ENCODE measurements around the gene SH3YL1. TPM values are rescaled to one million over a fixed set of nuclear protein-coding genes. Genes with fewer than 3 reads are reported as not detected.
"Not testable (repeated sequence)": the region's sequence is repeated elsewhere in the genome, so short reads cannot be mapped to it uniquely, and the experiment has no call there.

SH3YL1 gene
- total RNA-seq, 1 donor from 2014 or later: 59.5 TPM

DNA sequence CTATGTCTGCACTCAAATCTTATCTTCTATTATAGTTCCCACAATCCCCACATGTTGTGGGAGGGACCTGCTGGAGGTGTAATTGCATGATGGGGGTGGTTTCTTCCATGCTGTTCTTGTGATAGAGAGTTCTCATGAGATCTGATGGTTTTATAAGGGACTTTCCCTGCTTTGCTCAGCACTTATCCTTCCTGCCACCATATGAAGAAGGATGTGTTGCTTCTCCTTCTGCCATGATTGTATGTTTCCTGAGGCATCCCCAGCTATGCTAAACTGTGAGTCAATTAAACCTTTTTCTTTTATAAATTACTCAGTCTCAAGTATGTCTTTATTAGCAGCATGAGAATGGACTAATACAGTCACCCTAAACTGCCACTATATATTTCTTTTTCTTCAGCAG, 79.1 kb downstream of the SH3YL1 start:
- no peak for DNase-seq (ENCODE audit: low read depth)

DNA sequence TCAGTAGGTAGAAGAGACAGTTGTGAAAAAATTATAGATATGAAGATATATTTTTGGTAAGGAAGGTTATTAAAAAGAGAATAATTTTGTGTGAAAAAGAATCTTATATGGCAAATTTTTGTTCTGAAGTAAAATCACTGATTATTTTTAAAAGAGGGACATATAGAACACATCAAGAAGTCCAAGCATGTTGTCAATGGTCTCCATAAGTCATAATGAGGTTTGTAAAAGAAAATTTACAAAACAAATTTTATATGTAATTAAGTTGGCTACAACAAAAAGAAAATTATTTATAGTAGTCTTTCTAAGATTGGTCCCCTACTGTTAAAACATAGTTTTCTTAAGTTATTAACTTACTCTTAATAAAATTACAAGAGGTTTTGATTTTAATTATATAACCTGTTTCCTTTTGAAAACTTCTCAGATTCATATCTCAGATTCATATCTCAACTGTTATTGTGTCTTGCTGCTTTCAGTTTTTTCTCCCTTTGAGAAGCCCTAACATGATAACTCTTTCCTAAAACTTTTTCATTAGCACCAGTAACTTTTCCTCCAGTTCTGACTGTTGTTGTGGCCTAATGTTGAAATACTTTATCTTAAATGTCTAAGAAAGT, 81.2 kb downstream of the SH3YL1 start:
- DNase-seq (ENCODE audit: low read depth): no peak

DNA sequence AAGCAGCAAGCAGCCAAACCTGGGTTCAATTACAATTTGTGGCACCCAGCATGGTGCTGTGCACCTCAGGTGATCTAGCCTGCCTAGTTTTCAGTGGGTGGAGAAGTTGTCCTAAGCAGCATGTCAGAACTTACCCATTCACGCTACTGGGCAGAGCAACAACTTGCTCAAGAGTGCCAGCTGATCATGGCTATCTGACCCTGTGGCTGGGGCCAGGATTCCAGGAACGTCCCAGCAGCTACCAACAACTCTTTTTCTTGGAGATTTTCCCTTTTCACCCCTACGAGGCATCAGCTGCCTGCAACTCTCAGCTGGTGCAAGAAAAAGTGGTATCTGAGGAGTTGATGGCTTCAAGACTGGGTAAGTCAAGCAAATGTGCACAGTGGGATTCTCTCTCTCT, 83.5 kb downstream of the SH3YL1 start:
- DNase-seq (ENCODE audit: low read depth): no peak

DNA sequence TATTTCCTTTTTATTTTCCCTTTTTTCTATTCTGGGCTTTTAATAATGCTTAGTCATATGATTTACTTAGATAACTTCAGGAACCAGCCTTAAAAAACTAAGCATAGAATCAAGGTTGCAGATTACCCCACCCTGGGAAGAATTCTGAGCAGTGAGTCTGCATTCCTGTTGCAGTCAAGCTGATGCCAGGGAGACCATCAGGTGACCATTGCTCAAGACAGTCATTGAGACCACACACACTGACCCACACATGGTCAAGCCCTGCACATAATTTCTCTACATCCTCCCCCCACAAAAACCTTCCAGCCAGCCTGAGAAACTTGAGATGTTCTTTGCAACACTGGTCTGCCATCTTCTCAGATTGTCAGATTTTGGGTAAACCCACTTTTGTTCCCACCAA, 83.9 kb downstream of the SH3YL1 start:
- DNase-seq (ENCODE audit: low read depth): peak; percentile 7

DNA sequence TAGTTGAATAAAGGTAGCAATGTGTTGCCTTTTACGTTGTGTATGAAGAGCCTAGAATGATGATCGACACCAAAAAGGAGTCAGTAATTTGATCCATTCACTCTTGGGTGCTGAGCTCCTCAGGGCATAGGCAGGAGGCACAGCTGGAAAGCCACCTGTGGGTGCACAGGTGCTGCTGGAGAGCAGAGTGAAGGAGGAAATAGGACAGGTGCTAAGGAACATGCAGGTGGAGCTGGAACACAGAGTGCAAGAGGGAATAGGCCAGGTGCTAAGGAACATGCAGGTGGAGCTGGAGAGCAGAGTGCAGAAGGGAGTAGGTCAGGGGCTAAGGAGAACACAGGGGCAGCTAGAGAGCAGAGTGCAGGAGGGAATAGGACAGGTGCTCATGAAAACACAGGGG, 86.1 kb downstream of the SH3YL1 start:
- DNase-seq (ENCODE audit: low read depth): no peak

DNA sequence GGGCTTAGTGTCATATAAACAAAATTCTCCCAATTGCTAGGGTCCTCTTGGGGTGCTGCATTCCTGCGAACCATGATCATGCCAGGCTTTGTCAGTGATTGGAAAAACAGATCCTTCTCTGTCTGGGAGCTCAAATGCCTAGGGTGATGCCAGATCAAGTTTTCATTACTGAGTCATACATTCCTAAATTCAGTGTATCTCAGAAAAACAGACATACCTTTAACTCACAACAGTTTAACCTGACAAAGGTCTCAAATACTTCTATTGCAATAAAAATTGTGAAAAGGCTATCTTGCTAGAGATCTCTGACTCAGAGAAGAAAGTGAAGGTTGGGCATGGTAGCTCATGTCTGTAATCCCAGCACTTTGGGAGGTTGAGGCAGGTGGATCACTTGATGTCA, 86.9 kb downstream of the SH3YL1 start:
- DNase-seq (ENCODE audit: low read depth): peak; percentile 49

DNA sequence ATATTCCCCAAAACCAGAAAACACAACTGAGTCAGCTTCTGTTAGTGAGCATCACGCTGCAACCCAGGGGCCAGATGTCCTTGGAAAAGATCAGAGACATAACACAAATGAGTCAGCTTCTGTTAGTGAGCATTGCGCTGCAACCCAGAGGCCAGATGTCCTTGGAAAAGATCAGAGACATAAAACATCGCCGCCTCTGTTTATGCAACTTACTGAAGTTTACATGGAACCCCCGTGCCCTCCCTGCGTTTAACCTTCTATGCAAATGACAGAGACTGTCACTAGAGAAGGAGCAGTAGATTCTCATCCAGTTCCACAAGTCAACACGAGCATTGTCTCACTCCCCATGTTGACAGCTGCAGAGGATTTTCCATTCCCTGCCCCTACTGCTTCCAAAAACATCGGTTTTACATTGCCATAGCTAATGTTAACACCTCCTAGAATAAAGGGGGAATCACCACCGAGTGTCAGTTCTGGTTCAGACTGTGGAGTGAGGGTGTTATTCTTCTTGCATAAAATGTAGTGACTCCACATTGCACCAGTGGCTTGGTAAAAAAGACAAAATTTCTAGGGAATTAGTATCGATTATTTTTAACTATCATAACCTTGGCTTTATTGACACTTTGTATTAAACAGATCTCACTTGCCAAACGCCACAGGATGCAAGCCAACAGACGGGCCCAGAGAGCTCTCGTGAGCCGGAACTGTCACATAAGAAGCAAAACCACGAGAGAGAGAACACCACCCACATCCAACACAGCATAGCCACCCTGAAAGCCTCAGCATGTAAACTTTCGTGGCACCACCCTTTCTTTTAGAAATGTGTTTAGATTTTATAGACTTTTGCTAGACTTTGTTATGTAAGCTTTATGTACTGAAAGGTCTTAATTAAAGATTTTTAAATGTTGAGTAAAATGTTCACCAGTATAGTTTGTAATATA, 87.7 kb downstream of the SH3YL1 start:
- no peak for DNase-seq (ENCODE audit: low read depth)

DNA sequence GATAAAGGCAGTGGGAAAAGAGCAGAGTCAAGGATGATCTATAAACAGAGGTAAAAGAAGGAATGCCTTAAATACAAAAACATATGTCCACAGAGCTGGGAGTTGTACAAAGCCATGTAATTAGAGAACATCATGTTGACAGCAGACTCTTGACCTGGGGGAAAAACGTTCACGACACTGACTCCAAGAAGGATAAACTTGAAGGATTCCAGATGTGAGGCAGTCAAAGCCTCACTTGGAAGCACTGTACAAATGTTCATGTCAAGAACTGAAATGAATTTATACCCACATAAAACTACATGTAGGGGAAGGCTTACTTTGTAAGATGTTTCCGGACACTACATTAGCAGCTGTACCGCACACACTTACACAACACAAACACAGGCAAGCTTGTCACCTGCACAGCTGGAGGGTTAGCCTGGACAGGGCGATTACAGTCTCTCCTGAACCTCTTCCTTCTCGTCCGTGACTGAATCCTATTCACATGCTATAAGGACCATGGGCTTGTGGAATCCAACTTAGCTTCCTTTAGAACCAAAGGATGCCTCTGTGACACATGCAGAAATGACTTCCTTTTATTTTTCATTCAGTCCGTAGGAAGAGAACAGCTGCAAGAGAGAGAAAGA, 88.6 kb downstream of the SH3YL1 start:
- DNase-seq (ENCODE audit: low read depth): no peak

DNA sequence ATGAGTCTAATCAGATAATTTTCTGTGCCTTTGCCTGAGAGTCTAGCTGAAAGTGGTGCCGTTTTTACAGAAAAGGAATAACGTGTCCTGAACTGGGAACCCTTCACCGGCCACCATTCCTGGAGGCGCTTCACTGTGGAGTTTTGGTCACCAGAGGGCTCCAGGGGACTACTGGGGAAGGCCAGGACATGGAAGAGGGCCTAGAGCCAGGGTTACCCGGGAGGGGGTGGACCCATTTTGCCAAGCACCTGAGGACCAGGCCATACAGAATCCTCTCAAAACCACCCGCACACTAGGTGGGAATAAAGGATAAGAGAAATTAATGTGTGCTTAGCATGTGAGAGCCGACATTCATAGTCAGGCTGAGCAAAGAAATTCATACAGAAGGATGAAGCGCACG, 91.7 kb downstream of the SH3YL1 start:
- DNase-seq (ENCODE audit: low read depth): not testable (repeated sequence)

DNA sequence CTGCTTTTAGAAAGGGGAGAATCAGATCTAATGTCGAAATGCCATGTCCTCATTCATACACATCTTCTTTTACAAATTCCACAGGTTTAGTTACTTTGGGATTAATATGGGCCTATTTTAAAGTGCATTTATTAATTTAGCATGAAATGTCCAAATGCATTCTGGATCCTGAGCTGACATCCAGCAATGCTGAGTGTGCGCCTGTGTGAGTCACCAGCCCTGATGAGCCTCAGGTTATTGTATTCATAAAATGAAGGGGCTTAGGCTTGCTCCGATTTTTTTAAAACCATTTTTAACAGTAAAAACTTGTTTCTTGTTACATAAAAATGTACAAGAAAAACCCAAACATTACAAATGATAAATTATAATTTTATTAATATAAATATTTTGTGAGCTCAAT, 94.1 kb downstream of the SH3YL1 start:
- no peak for DNase-seq (ENCODE audit: low read depth)

Other genes with a start within 250 kb of the SH3YL1 start
- gene FAM110C, start 217.5 kb downstream of the SH3YL1 start, total RNA-seq: 24.7 and 31.4 TPM in 2 replicates
- 117 and 127 TPM in 2 replicates for gene ACP1, start 915 bp upstream of the SH3YL1 start, total RNA-seq
- 3.9 and 12.9 TPM in 2 replicates for gene ALKAL2, start 24.1 kb upstream of the SH3YL1 start, total RNA-seq